Measurements from ENCODE around the gene SGPP2. TPM values are rescaled to one million over a fixed set of nuclear protein-coding genes. Genes with fewer than 3 reads are reported as not detected.

SGPP2 gene
- total RNA-seq, 1 experiment from 2014 or later: not detected

DNA sequence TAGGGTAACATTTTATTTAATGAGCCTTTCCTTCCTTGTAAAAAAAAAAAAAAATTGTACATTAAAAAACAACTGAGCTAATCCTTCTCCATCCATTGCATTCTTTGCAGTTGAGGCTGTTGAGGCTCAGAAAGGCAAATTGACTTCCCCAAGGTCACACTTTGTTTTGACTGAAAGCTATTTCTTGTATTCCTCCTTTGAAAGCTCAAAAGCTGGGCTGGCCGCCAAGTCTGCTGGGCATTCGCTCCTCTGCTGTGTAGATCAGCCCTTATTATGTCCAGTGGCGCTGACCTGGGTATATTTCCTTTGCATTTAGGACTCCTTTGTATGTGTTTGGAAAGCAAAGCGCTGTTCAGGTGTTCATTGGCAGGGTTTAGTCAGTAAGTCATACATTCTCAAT, 44.0 kb downstream of the SGPP2 start:
- no peak overlapping the region for H3K4me3 ChIP-seq
- no peaks in the 10 kb centered on the region for H3K9me3 ChIP-seq (replicated peaks)
- H3K36me3 ChIP-seq: no peaks in the 10 kb centered on the region
- DNase-seq (ENCODE audit: low read depth in 1 of 2, low spot score in 2 of 2): no peak
- H3K27ac ChIP-seq: no peak overlapping the region
- H3K27me3 ChIP-seq (replicated peaks): no peaks in the 10 kb centered on the region; the same call in 1 of the 2 replicates
- no peaks in the 10 kb centered on the region for H3K4me1 ChIP-seq (replicated peaks)

- no peaks in the 10 kb centered on the region for H3K36me3 ChIP-seq
- H3K27me3 ChIP-seq (replicated peaks): no peaks in the 10 kb centered on the region
- no peak for DNase-seq (ENCODE audit: low read depth in 1 of 2, low spot score in 2 of 2)
- no peak overlapping the region for H3K4me3 ChIP-seq
- H3K4me1 ChIP-seq (replicated peaks): no peaks in the 10 kb centered on the region
- no peaks in the 10 kb centered on the region for H3K9me3 ChIP-seq (replicated peaks)
- no peak overlapping the region for H3K27ac ChIP-seq
Measured at GRCh38 chr2:222470802-222471468, 46.6 kb downstream of the SGPP2 start.

DNA sequence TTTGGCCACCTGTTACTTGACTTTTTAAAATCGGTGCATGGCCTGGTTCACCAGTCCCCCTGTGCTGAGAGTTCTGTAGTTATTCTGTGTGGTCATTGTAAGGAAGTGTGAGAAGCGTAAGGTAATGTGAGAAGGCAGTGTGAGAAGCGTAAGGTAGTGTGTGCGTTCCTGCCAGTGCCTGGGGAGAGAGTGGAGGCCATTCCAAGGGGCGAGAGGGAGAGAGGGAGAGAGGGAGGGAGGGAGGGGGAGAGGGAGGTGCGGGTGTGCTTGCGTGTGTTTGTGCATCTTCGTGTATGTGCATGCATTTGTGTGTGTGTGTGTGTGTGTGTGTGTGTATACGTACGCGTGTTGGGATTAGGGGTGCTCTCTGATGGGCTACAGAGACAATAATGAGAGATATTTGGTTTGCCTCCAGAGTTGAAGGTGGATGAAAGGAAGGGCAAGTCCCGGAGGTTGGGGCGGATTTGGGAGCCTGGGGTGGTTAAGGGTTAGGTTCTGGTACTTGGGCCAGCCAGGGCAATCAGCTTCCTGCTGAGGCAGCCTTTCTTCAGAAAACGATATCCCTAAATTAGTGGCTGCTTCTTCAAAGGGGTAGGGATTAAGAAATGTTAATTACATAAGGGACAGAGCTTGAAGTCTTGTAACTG, 53.7 kb downstream of the SGPP2 start:
- no peaks in the 10 kb centered on the region for H3K36me3 ChIP-seq
- no peaks in the 10 kb centered on the region for H3K9me3 ChIP-seq (replicated peaks)
- no peak for DNase-seq (ENCODE audit: low read depth in 1 of 2, low spot score in 2 of 2)

DNA sequence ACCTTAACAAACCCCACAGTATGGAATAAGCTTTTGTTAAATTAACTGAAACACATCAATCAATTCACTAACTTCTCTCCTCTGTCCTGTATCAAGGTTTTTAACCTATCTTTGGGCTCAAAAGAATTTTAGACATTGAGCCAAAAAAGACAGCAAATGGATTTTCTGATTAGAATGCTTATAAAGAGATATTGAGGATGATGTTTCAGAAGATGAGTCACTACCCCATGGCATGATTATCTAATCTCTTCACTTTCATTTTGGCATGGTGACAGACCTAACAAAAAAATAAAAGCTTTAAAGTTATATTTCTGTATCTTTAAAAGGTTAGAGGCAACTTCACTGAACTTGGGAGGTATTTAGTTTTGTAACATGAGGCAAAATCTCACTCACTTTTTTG, 55.5 kb downstream of the SGPP2 start:
- H3K27me3 ChIP-seq (replicated peaks): peaks cover 11% of the 10 kb centered on the region
- no peak for DNase-seq (ENCODE audit: low read depth in 1 of 2, low spot score in 2 of 2)
- no peak overlapping the region for H3K27ac ChIP-seq
- H3K9me3 ChIP-seq (replicated peaks): no peaks in the 10 kb centered on the region
- no peaks in the 10 kb centered on the region for H3K36me3 ChIP-seq
- H3K4me1 ChIP-seq (replicated peaks): no peaks in the 10 kb centered on the region; the same call in 1 of the 2 replicates
- H3K4me3 ChIP-seq: no peak overlapping the region

More for the DNA sequence above, 53.7 kb downstream of the SGPP2 start:
- H3K27me3 ChIP-seq (replicated peaks): peaks cover 5% of the 10 kb centered on the region; the same call in 1 of the 2 replicates
- H3K27ac ChIP-seq: no peak overlapping the region
- H3K4me1 ChIP-seq (replicated peaks): no peaks in the 10 kb centered on the region; the same call in 1 of the 2 replicates
- H3K4me3 ChIP-seq: no peak overlapping the region

DNA sequence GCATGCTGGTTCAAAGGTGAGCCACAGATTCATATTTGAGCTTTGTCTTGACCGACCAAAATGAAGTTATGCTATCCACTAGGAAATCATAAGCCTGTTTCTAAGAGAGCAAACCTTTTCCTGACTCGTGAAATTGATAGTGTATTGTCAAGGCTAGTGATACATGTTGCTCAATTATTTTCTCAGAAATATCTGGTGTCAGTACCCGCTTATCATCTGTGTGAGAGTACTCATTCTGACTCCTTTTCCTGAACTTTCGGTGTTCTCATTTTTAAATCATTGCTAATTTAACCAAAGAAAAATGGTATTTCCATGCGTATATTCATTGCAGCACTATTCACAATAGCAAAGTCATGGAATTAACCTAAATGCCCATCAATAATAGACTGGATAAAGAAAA, 56.2 kb downstream of the SGPP2 start:
- Histone ChIP-seq H3K4me1 (replicated peaks) (no peaks in the 10 kb centered on the region; the same call in 1 of the 2 replicates), H3K9me3 (replicated peaks) (no peaks in the 10 kb centered on the region), H3K4me3 (no peak overlapping the region), H3K36me3 (no peaks in the 10 kb centered on the region), H3K27me3 (replicated peaks) (peaks cover 11% of the 10 kb centered on the region), H3K27ac (no peak overlapping the region)
- no peak for DNase-seq (ENCODE audit: low read depth in 1 of 2, low spot score in 2 of 2)

DNA sequence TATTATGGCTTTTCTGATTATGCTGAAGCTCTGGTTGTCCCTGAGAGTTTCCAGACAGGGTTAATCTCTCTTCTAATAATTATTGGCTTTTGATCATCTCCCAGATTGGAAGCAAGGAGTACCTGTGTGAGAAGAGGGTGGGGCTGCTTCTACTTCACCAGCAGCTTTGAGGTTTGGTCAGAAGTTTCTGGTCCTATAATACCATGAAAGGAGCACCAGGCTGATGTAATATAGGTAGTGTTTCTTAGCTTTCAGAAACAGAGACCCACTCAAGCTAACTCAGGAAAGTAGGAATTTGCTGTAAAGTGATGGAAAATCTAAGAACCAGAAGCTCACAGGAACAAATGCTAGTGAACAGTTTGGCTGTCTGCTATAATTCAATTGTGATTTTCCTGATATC, 57.6 kb downstream of the SGPP2 start:
- H3K27ac ChIP-seq: no peak overlapping the region
- peaks cover 11% of the 10 kb centered on the region for H3K27me3 ChIP-seq (replicated peaks)
- DNase-seq (ENCODE audit: low read depth in 1 of 2, low spot score in 2 of 2): no peak
- no peak overlapping the region for H3K4me3 ChIP-seq
- no peaks in the 10 kb centered on the region; the same call in 1 of the 2 replicates for H3K4me1 ChIP-seq (replicated peaks)
- no peaks in the 10 kb centered on the region for H3K9me3 ChIP-seq (replicated peaks)
- no peaks in the 10 kb centered on the region for H3K36me3 ChIP-seq

DNA sequence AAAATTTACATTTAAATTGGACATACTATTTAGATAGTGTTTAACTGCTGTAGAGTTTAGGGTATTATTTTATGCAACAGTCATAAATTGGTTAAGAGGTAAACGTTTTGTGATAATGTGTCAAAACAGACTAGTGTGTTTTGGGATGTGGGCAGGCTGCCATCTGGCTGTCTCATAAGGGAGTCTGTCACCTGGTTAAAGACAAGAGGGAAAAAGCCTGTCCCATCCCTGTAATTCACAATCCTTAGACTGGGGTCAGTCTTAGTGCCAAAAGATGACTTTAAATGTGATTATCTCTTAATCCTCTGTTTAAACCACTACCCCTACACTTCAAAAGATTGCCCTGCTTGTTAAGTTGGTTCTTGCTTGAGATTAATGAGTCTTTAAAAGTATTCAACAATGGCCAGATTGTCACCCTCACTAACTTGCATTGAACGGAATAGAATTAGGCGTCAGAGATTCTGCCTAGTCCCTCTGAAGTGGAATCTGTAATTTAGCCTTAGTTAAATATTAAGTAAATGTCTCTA, 59.2 kb downstream of the SGPP2 start:
- DNase-seq (ENCODE audit: low read depth in 1 of 2, low spot score in 2 of 2): no peak
- Histone ChIP-seq H3K4me3 (no peak overlapping the region), H3K36me3 (no peaks in the 10 kb centered on the region), H3K27me3 (replicated peaks) (peaks cover 11% of the 10 kb centered on the region), H3K4me1 (replicated peaks) (no peaks in the 10 kb centered on the region; the same call in 1 of the 2 replicates), H3K27ac (no peak overlapping the region), H3K9me3 (replicated peaks) (no peaks in the 10 kb centered on the region)

GRCh38 chr2:222485367-222486211, 61.2 kb downstream of the SGPP2 start:
- Histone ChIP-seq H3K9me3 (replicated peaks) (no peaks in the 10 kb centered on the region), H3K4me3 (no peak overlapping the region), H3K36me3 (no peaks in the 10 kb centered on the region), H3K27me3 (replicated peaks) (peaks cover 6% of the 10 kb centered on the region; the same call in 1 of the 2 replicates), H3K4me1 (replicated peaks) (no peaks in the 10 kb centered on the region; the same call in 1 of the 2 replicates), H3K27ac (no peak overlapping the region)
- DNase-seq (ENCODE audit: low read depth in 1 of 2, low spot score in 2 of 2): no peak

DNA sequence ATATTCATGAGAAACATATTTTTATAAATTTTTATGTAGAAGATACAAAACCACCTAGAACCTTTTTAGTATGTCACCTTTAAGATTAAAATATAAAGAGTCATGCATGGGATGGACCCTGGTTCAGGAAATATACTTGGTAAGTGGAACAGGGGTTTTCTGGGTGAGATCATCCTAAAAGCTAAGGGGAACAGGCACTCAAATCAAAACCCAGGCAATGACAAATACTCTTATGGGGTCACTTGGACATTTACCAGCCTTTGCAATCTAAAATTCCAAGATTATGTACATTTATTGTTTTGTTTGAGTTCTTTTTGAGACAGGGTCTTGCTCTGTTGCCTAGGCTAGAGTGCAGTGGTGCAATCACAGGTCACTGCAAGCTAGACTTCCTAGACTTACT, 65.8 kb downstream of the SGPP2 start:
- no peaks in the 10 kb centered on the region for H3K27me3 ChIP-seq (replicated peaks)
- H3K4me1 ChIP-seq (replicated peaks): no peaks in the 10 kb centered on the region
- H3K9me3 ChIP-seq (replicated peaks): no peaks in the 10 kb centered on the region
- no peak overlapping the region for H3K27ac ChIP-seq
- H3K36me3 ChIP-seq: no peaks in the 10 kb centered on the region
- no peak for DNase-seq (ENCODE audit: low read depth in 1 of 2, low spot score in 2 of 2)
- H3K4me3 ChIP-seq: no peak overlapping the region

- H3K4me1 ChIP-seq (replicated peaks): no peaks in the 10 kb centered on the region
- H3K27ac ChIP-seq: no peak overlapping the region
- H3K4me3 ChIP-seq: no peak overlapping the region
- no peaks in the 10 kb centered on the region for H3K27me3 ChIP-seq (replicated peaks)
- no peaks in the 10 kb centered on the region for H3K9me3 ChIP-seq (replicated peaks)
- no peak for DNase-seq (ENCODE audit: low read depth in 1 of 2, low spot score in 2 of 2)
- no peaks in the 10 kb centered on the region for H3K36me3 ChIP-seq
Measured at GRCh38 chr2:222492683-222493082, 68.3 kb downstream of the SGPP2 start.

- no peak overlapping the region for H3K27ac ChIP-seq
Measured at GRCh38 chr2:222494104-222494739, 69.9 kb downstream of the SGPP2 start.

DNA sequence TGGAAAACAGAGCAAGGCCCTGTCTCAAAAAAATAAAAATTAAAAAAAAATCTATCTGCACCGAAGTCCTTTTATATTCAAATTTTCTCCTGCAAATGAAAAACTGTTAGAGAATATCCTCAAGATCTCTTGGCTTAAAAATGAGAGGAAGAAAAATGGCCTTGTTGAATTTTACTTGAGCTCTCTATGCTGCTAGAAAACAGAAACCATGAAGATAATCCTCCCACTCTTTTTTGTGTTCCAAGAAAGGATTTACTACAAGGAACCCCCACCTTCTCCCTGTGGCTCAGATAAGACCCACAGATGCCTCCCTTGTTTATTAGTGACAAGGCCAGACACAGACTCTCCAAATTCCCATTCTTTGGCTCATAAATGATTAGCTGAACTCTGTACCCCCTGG, 71.0 kb downstream of the SGPP2 start:
- no peak for DNase-seq (ENCODE audit: low read depth in 1 of 2, low spot score in 2 of 2)
- H3K9me3 ChIP-seq (replicated peaks): no peaks in the 10 kb centered on the region
- H3K27ac ChIP-seq: no peak overlapping the region
- no peaks in the 10 kb centered on the region for H3K27me3 ChIP-seq (replicated peaks)
- no peaks in the 10 kb centered on the region for H3K36me3 ChIP-seq
- no peaks in the 10 kb centered on the region for H3K4me1 ChIP-seq (replicated peaks)
- no peak overlapping the region for H3K4me3 ChIP-seq

More at GRCh38 chr2:222494104-222494739, 69.9 kb downstream of the SGPP2 start:
- no peak for DNase-seq (ENCODE audit: low read depth in 1 of 2, low spot score in 2 of 2)
- Histone ChIP-seq H3K36me3 (no peaks in the 10 kb centered on the region), H3K27me3 (replicated peaks) (no peaks in the 10 kb centered on the region), H3K4me1 (replicated peaks) (no peaks in the 10 kb centered on the region), H3K9me3 (replicated peaks) (no peaks in the 10 kb centered on the region), H3K4me3 (no peak overlapping the region)

DNA sequence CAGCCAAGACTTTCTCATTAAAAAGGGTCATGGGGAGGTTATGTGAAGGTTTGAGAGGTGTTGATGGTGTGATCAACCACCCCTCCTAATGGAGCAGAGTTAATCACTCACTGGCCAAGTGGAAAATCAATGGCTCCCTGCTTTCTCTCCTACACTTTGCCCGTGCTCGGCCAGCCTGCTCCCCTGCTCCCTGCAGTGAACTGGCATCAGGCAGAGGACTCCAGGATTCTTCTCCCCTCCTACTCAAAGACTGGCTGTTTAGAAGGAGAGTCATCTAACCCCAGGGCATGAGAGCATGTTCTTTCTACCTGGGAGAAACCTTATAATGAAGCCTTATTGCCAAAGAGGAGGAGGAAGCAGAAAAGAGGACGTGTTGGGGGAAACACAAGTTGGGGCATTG, 74.9 kb downstream of the SGPP2 start:
- no peak for DNase-seq (ENCODE audit: low read depth in 1 of 2, low spot score in 2 of 2)
- Histone ChIP-seq H3K27me3 (replicated peaks) (0 out of 2 replicates have a peak, but pooled peaks cover 2% of the 10 kb centered on the region), H3K9me3 (replicated peaks) (no peaks in the 10 kb centered on the region)

More for the DNA sequence above, 74.9 kb downstream of the SGPP2 start:
- H3K4me1 ChIP-seq (replicated peaks): no peaks in the 10 kb centered on the region
- H3K27ac ChIP-seq: no peak overlapping the region
- no peaks in the 10 kb centered on the region for H3K36me3 ChIP-seq
- H3K4me3 ChIP-seq: no peak overlapping the region
